Measurements from ENCODE around the gene ADH1B.
"Not testable (repeated sequence)": the region's sequence is repeated elsewhere in the genome, so short reads cannot be mapped to it uniquely, and the experiment has no call there.

The ADH1B gene

GRCh38 chr4:99321241-99322191, at the start of gene ADH1B:
ADH1B (minus strand) TSS chr4:99321401; CDS start chr4:99321331, 70 bp downstream.
- H3K4me3 ChIP-seq (ENCODE audit: low read length) = no peak within 1 kb of the TSS
- no peaks in the 10 kb centered on the region for H3K36me3 ChIP-seq (ENCODE audit: control insufficient read depth, insufficient read depth, low read length)
- H3K4me1 ChIP-seq (ENCODE audit: control insufficient read depth, insufficient read depth, low read length) = peaks cover 2% of the 10 kb centered on the region; the same call in 1 of the 2 replicates
- H3K27me3 ChIP-seq (ENCODE audit: control insufficient read depth, insufficient read depth, low read length) = no peaks in the 10 kb centered on the region
- H3K9me3 ChIP-seq (ENCODE audit: control insufficient read depth, insufficient read depth, low read length) = no peaks in the 10 kb centered on the region
- WGBS (ENCODE audit: insufficient coverage, insufficient read length) = no CpG with 5 or more reads among the region's 8 CpGs
- no peak for DNase-seq (ENCODE audit: low read depth, low spot score)
- H3K27ac ChIP-seq (ENCODE audit: low read length) = no peak within 1 kb of the TSS

GRCh38 chr4:99367817-99368216, 46.6 kb upstream of the ADH1B start:
- not testable (repeated sequence) for H3K27ac ChIP-seq (ENCODE audit: low read length); H3K4me1 ChIP-seq (ENCODE audit: control insufficient read depth, insufficient read depth, low read length); H3K36me3 ChIP-seq (ENCODE audit: control insufficient read depth, insufficient read depth, low read length); DNase-seq (ENCODE audit: low read depth, low spot score); H3K4me3 ChIP-seq (ENCODE audit: low read length); H3K27me3 ChIP-seq (ENCODE audit: control insufficient read depth, insufficient read depth, low read length); H3K9me3 ChIP-seq (ENCODE audit: control insufficient read depth, insufficient read depth, low read length)
- WGBS (ENCODE audit: insufficient coverage, insufficient read length) = no CpG with 5 or more reads among the region's 2 CpGs

DNA sequence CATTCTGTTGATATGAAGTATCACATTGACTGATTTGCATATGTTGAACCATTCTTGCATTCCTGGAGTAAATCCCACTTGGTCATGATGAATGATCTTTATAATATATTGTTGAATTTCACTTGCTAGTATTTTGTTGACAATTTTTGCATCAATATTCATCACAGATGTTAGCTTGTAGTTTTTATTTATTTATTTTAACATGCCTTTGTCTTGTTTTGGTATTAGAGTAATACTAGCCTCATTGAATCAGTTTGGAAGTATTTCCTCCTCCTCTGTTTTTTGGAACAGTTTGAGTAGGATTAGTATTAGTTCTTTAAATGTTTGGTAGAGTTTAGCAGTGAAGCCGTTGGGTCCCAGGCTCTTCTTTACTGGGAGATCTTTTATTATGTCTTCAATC, 45.3 kb upstream of the ADH1B start:
- WGBS (ENCODE audit: insufficient coverage, insufficient read length) = no CpG with 5 or more reads among the region's 1 CpG
- no peak overlapping the region for H3K27ac ChIP-seq (ENCODE audit: low read length)

GRCh38 chr4:99362768-99363167, 41.6 kb upstream of the ADH1B start:
- H3K9me3 ChIP-seq (ENCODE audit: control insufficient read depth, insufficient read depth, low read length) = no peaks in the 10 kb centered on the region; the same call in 1 of the 2 replicates
- H3K4me3 ChIP-seq (ENCODE audit: low read length) = no peak overlapping the region
- no peaks in the 10 kb centered on the region for H3K4me1 ChIP-seq (ENCODE audit: control insufficient read depth, insufficient read depth, low read length)
- DNase-seq (ENCODE audit: low read depth, low spot score) = no peak
- H3K27ac ChIP-seq (ENCODE audit: low read length) = no peak overlapping the region
- no peaks in the 10 kb centered on the region for H3K27me3 ChIP-seq (ENCODE audit: control insufficient read depth, insufficient read depth, low read length)
- no peaks in the 10 kb centered on the region; the same call in 1 of the 2 replicates for H3K36me3 ChIP-seq (ENCODE audit: control insufficient read depth, insufficient read depth, low read length)

More for the DNA sequence above, 45.3 kb upstream of the ADH1B start:
- no peak overlapping the region for H3K4me3 ChIP-seq (ENCODE audit: low read length)
- H3K4me1 ChIP-seq (ENCODE audit: control insufficient read depth, insufficient read depth, low read length) = no peaks in the 10 kb centered on the region
- no peak for DNase-seq (ENCODE audit: low read depth, low spot score)
- no peaks in the 10 kb centered on the region for H3K36me3 ChIP-seq (ENCODE audit: control insufficient read depth, insufficient read depth, low read length)
- H3K9me3 ChIP-seq (ENCODE audit: control insufficient read depth, insufficient read depth, low read length) = no peaks in the 10 kb centered on the region
- no peaks in the 10 kb centered on the region for H3K27me3 ChIP-seq (ENCODE audit: control insufficient read depth, insufficient read depth, low read length)

- no peak for DNase-seq (ENCODE audit: low read depth, low spot score)
- H3K4me3 ChIP-seq (ENCODE audit: low read length) = no peak overlapping the region
- no peaks in the 10 kb centered on the region for H3K4me1 ChIP-seq (ENCODE audit: control insufficient read depth, insufficient read depth, low read length)
- H3K9me3 ChIP-seq (ENCODE audit: control insufficient read depth, insufficient read depth, low read length) = no peaks in the 10 kb centered on the region; the same call in 1 of the 2 replicates
- no peaks in the 10 kb centered on the region for H3K27me3 ChIP-seq (ENCODE audit: control insufficient read depth, insufficient read depth, low read length)
- no peak overlapping the region for H3K27ac ChIP-seq (ENCODE audit: low read length)
- H3K36me3 ChIP-seq (ENCODE audit: control insufficient read depth, insufficient read depth, low read length) = no peaks in the 10 kb centered on the region; the same call in 1 of the 2 replicates
Measured at GRCh38 chr4:99361899-99362275, 40.7 kb upstream of the ADH1B start.

DNA sequence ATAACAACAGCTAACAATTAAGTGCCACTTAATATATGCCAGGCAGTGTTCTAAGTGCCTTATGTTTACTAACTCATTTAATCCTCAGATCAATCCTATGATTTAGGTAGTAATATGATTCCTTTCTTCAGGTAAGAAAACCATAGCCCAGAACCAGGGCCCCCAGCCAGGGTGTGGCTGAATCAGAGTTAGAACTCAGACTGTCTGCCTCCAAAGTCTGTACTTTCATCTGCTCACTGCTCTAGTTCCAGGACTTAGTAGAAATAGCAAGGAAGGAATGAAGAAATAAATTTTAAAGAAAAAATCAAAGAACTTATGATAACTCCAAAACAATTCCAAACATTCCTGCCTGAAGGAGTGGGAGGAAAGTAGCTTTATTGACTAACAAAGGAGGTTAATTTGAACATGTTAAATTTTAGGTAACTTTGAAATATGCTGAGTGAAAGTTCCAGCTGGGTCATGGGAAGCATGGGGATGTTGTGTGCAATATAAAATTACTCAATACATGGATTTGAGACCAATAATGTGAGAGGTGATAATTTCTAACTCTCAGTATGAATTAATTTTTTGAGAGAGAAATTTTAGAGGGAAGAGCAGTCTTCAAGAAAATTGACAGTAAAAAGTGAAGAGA, 40.2 kb upstream of the ADH1B start:
- H3K27ac ChIP-seq (ENCODE audit: low read length) = no peak overlapping the region
- no peaks in the 10 kb centered on the region for H3K27me3 ChIP-seq (ENCODE audit: control insufficient read depth, insufficient read depth, low read length)
- H3K4me1 ChIP-seq (ENCODE audit: control insufficient read depth, insufficient read depth, low read length) = no peaks in the 10 kb centered on the region
- H3K4me3 ChIP-seq (ENCODE audit: low read length) = no peak overlapping the region
- DNase-seq (ENCODE audit: low read depth, low spot score) = no peak
- H3K9me3 ChIP-seq (ENCODE audit: control insufficient read depth, insufficient read depth, low read length) = no peaks in the 10 kb centered on the region; the same call in 1 of the 2 replicates
- no peaks in the 10 kb centered on the region; the same call in 1 of the 2 replicates for H3K36me3 ChIP-seq (ENCODE audit: control insufficient read depth, insufficient read depth, low read length)

GRCh38 chr4:99359480-99360204, 38.4 kb upstream of the ADH1B start:
- Histone ChIP-seq H3K27me3 (ENCODE audit: control insufficient read depth, insufficient read depth, low read length) (no peaks in the 10 kb centered on the region), H3K36me3 (ENCODE audit: control insufficient read depth, insufficient read depth, low read length) (no peaks in the 10 kb centered on the region; the same call in 1 of the 2 replicates), H3K9me3 (ENCODE audit: control insufficient read depth, insufficient read depth, low read length) (no peaks in the 10 kb centered on the region; the same call in 1 of the 2 replicates), H3K27ac (ENCODE audit: low read length) (no peak overlapping the region), H3K4me3 (ENCODE audit: low read length) (no peak overlapping the region), H3K4me1 (ENCODE audit: control insufficient read depth, insufficient read depth, low read length) (no peaks in the 10 kb centered on the region)
- no CpG with 5 or more reads among the region's 27 CpGs for WGBS (ENCODE audit: insufficient coverage, insufficient read length)
- no peak for DNase-seq (ENCODE audit: low read depth, low spot score)

GRCh38 chr4:99357948-99358347, 36.7 kb upstream of the ADH1B start:
- Histone ChIP-seq H3K4me3 (ENCODE audit: low read length) (no peak overlapping the region), H3K36me3 (ENCODE audit: control insufficient read depth, insufficient read depth, low read length) (no peaks in the 10 kb centered on the region; the same call in 1 of the 2 replicates), H3K27ac (ENCODE audit: low read length) (no peak overlapping the region), H3K4me1 (ENCODE audit: control insufficient read depth, insufficient read depth, low read length) (no peaks in the 10 kb centered on the region), H3K9me3 (ENCODE audit: control insufficient read depth, insufficient read depth, low read length) (no peaks in the 10 kb centered on the region; the same call in 1 of the 2 replicates), H3K27me3 (ENCODE audit: control insufficient read depth, insufficient read depth, low read length) (no peaks in the 10 kb centered on the region)
- no CpG with 5 or more reads among the region's 2 CpGs for WGBS (ENCODE audit: insufficient coverage, insufficient read length)
- no peak for DNase-seq (ENCODE audit: low read depth, low spot score)

GRCh38 chr4:99356992-99357391, 35.8 kb upstream of the ADH1B start:
- no peaks in the 10 kb centered on the region for H3K4me1 ChIP-seq (ENCODE audit: control insufficient read depth, insufficient read depth, low read length)
- no peak for DNase-seq (ENCODE audit: low read depth, low spot score)
- no peaks in the 10 kb centered on the region; the same call in 1 of the 2 replicates for H3K36me3 ChIP-seq (ENCODE audit: control insufficient read depth, insufficient read depth, low read length)
- no peak overlapping the region for H3K27ac ChIP-seq (ENCODE audit: low read length)
- H3K27me3 ChIP-seq (ENCODE audit: control insufficient read depth, insufficient read depth, low read length) = no peaks in the 10 kb centered on the region
- no CpG with 5 or more reads among the region's 1 CpG for WGBS (ENCODE audit: insufficient coverage, insufficient read length)
- no peak overlapping the region for H3K4me3 ChIP-seq (ENCODE audit: low read length)
- H3K9me3 ChIP-seq (ENCODE audit: control insufficient read depth, insufficient read depth, low read length) = no peaks in the 10 kb centered on the region; the same call in 1 of the 2 replicates

DNA sequence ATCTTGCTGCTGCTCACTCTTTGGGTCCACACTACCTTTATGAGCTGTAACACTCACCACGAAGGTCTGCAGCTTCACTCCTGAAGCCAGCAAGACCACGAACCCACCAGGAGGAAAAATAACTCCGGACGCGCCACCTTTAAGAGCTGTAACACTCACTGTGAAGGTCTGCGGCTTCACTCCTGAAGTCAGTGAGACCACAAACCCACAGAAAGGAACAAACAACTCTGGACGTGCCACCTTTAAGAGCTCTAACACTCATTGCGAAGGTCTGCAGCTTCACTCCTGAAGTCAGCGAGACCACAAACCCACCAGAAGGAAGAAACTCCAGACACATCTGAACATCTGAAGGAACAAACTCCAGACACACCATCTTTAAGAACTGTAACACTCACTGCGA, 34.9 kb upstream of the ADH1B start:
- not testable (repeated sequence) for H3K4me1 ChIP-seq (ENCODE audit: control insufficient read depth, insufficient read depth, low read length); H3K27ac ChIP-seq (ENCODE audit: low read length); H3K36me3 ChIP-seq (ENCODE audit: control insufficient read depth, insufficient read depth, low read length); DNase-seq (ENCODE audit: low read depth, low spot score); H3K27me3 ChIP-seq (ENCODE audit: control insufficient read depth, insufficient read depth, low read length); H3K9me3 ChIP-seq (ENCODE audit: control insufficient read depth, insufficient read depth, low read length); H3K4me3 ChIP-seq (ENCODE audit: low read length)
- no CpG with 5 or more reads among the region's 10 CpGs for WGBS (ENCODE audit: insufficient coverage, insufficient read length)

Measured in iPS DF 6.9 (cell line).